Parathyroid adenoma (tissue), 2 donors: ENCODE data around the gene DDIT4.
"Not testable (repeated sequence)": the region's sequence is repeated elsewhere in the genome, so short reads cannot be mapped to it uniquely, and the experiment has no call there.

ENCODE experiments used
- H2AFZ ChIP-seq: fragments of 300-600 bp; sonication (generic); one replicate; pipeline ENCODE4 v1.7.0; 2017; ENCODE audit warnings: antibody characterized with exemption, mild to moderate bottlenecking
- H3K27ac ChIP-seq: fragments of 300-600 bp; sonication (generic); one replicate; pipeline ENCODE4 v1.7.0; 2017
- H3K27me3 ChIP-seq: fragments of 300-600 bp; sonication (generic); one replicate; pipeline ENCODE4 v1.7.0; 2017; ENCODE audit warnings: low read length; ENCODE audit not compliant: control insufficient read depth, insufficient read depth
- H3K36me3 ChIP-seq: fragments of 300-600 bp; sonication (generic); one replicate; pipeline ENCODE4 v1.7.0; 2017; ENCODE audit warnings: low read length; ENCODE audit not compliant: control insufficient read depth, insufficient read depth
- H3K4me1 ChIP-seq: fragments of 300-600 bp; sonication (generic); one replicate; pipeline ENCODE4 v1.7.0; 2017; ENCODE audit warnings: control low read depth
- H3K4me2 ChIP-seq: fragments of 300-600 bp; sonication (generic); one replicate; pipeline ENCODE4 v1.7.0; 2017; ENCODE audit warnings: low read length
- H3K4me3 ChIP-seq: fragments of 300-600 bp; sonication (generic); one replicate; pipeline ENCODE4 v1.7.0; 2017; ENCODE audit warnings: low read depth, low read length
- H3K79me2 ChIP-seq: fragments of 300-600 bp; sonication (generic); one replicate; pipeline ENCODE4 v1.7.0; 2017; ENCODE audit warnings: control low read depth
- H3K9ac ChIP-seq: fragments of 300-600 bp; sonication (generic); one replicate; pipeline ENCODE4 v1.7.0; 2017; ENCODE audit warnings: mild to moderate bottlenecking
- H3K9me3 ChIP-seq: fragments of 300-600 bp; sonication (generic); one replicate; pipeline ENCODE4 v1.7.0; 2017; ENCODE audit warnings: low read length; ENCODE audit not compliant: control insufficient read depth
- TF ChIP-seq, protein P1 (sequence below): fragments of 300-600 bp; sonication (generic); IDR thresholded peaks from one replicate; pipeline ENCODE4 v1.7.0; 2017; ENCODE audit warnings: antibody characterized with exemption, mild to moderate bottlenecking
- donor health status: primary hyperparathyroidism.

The DDIT4 gene, protein sequence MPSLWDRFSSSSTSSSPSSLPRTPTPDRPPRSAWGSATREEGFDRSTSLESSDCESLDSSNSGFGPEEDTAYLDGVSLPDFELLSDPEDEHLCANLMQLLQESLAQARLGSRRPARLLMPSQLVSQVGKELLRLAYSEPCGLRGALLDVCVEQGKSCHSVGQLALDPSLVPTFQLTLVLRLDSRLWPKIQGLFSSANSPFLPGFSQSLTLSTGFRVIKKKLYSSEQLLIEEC

DNA sequence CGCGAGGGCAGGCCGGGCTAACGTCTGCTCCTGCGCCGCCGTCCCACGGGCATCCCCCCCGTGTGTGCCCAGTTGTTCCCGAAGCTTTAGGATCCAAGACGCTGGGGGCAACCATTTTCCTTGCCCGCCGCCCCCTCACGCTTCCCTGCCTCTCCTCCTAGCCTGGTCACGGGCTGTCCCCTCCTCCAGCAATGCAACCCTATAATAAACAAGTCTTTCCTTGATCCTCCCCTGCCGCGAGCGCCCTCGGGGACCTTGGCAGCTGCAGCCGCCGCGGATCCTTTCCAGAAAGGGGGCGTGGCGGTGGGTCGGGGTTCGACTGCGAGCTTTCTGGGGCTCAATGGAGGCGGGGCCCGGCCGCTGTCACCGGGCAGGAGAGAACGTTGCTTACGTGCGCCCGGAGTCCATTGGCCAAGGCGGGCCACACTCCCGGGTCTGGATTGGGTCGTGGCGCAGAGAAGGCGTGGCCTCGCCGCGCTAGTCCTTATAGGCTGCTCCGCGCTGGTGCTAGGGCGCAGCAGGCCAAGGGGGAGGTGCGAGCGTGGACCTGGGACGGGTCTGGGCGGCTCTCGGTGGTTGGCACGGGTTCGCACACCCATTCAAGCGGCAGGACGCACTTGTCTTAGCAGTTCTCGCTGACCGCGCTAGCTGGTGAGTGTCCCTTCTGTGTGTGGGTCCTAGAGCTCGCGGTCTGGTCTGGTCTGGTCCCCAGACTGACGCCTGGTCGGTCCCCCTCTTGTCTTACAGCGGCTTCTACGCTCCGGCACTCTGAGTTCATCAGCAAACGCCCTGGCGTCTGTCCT lies at the start of gene DDIT4:
TSS of gene DDIT4 (plus strand) at position 515 of the 803 bp plus-strand sequence. CDS start 293 bp downstream, outside the sequence.
- TF ChIP-seq, protein P1, sequence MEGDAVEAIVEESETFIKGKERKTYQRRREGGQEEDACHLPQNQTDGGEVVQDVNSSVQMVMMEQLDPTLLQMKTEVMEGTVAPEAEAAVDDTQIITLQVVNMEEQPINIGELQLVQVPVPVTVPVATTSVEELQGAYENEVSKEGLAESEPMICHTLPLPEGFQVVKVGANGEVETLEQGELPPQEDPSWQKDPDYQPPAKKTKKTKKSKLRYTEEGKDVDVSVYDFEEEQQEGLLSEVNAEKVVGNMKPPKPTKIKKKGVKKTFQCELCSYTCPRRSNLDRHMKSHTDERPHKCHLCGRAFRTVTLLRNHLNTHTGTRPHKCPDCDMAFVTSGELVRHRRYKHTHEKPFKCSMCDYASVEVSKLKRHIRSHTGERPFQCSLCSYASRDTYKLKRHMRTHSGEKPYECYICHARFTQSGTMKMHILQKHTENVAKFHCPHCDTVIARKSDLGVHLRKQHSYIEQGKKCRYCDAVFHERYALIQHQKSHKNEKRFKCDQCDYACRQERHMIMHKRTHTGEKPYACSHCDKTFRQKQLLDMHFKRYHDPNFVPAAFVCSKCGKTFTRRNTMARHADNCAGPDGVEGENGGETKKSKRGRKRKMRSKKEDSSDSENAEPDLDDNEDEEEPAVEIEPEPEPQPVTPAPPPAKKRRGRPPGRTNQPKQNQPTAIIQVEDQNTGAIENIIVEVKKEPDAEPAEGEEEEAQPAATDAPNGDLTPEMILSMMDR, result no peak
- H2AFZ ChIP-seq, result peak within 1 kb of the TSS; percentile 77
- peak within 1 kb of the TSS; percentile 79 for H3K4me3 ChIP-seq
- H3K27me3 ChIP-seq, result no peaks in the 10 kb centered on the region
- H3K36me3 ChIP-seq, result no peaks in the 10 kb centered on the region
- H3K27ac ChIP-seq, result peak within 1 kb of the TSS; percentile 99
- peaks cover 21% of the 10 kb centered on the region for H3K4me1 ChIP-seq
- H3K9ac ChIP-seq, result peak within 1 kb of the TSS; percentile 84
- peak within 1 kb of the TSS; percentile 98 for H3K4me2 ChIP-seq
- H3K79me2 ChIP-seq, result peaks cover 8% of the 10 kb centered on the region
- H3K9me3 ChIP-seq, result no peaks in the 10 kb centered on the region

DNA sequence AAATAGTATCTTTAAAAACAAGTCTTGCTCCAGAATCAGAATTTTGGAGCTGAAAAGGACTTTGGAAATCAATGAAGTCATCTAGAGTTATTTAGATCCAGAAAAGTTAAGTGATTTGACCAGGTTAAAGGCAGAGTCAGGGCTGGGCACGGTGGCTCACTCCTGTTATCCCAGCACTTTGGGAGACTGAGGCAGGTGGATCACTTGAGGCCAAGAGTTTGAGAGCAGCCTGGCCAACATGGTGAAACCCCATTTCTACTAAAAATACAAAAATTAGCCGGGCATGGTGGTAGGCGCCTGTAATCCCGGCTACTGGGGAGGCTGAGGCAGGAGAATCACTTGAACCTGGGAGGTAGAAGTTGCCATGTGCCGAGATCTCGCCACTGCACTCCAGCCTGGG lies 49.5 kb upstream of the DDIT4 start:
- not testable (repeated sequence) for H3K4me2 ChIP-seq, H3K27me3 ChIP-seq, H3K36me3 ChIP-seq, H3K9me3 ChIP-seq, H3K9ac ChIP-seq, H3K4me3 ChIP-seq, H2AFZ ChIP-seq
- Histone ChIP-seq H3K27ac (peak overlapping the region; percentile 67), H3K79me2 (peaks cover 27% of the 10 kb centered on the region), H3K4me1 (peaks cover 25% of the 10 kb centered on the region)

DNA sequence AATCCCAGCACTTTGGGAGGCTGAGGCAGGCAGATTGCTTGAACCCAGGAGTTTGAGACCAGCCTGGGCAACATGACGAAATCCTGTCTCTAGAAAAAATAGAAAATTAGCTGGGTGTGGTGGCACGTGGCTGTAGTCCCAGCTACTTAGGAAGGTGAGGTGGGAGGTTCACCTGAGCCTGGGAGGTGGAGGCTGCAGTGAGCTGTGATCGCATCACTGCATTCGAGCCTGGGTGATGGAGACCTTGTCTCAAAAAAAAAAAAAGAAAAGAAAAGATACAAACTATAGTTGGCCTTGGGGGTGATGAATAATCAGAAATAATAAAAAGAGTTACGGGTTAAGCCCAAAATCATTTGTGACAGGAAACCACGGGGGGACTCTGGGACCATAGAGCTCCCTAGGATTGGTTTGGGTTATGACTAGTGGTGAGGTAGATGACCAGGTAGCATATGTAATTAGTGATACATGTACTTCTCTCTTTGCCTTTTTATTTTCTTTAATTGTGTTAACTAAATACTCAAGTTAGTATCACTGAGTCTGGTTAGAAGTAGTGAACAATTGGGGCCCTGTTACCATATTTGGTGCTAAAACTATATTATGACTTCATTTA lies 47.2 kb upstream of the DDIT4 start:
- H3K4me2 ChIP-seq, result no peak overlapping the region
- no peaks in the 10 kb centered on the region for H3K27me3 ChIP-seq
- no peak overlapping the region for H3K4me3 ChIP-seq
- H3K9ac ChIP-seq, result no peak overlapping the region
- peaks cover 37% of the 10 kb centered on the region for H3K4me1 ChIP-seq
- H3K9me3 ChIP-seq, result no peaks in the 10 kb centered on the region
- H3K27ac ChIP-seq, result no peak overlapping the region
- H3K36me3 ChIP-seq, result no peaks in the 10 kb centered on the region
- H2AFZ ChIP-seq, result no peak overlapping the region
- H3K79me2 ChIP-seq, result peaks cover 31% of the 10 kb centered on the region
- TF ChIP-seq, protein P1, result no peak

DNA sequence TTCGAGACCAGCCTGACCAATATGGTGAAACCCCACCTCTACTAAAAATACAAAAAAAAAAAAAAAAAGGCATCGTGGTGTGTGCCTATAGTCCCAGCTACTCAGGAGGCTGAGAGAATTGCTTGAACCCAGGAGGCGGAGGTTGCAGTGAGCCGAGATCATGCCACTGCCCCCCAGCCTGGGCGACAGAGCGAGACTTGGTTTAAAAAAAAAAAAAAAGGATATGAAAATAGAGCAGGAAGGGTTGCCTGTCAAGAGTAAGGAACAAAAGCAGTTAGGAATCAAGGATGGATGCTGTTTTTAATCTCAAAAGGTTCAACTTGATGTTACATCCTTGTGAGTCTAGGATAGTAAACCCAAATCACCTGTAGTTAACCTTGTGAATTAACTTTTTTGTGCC lies 45.9 kb upstream of the DDIT4 start:
- no peak overlapping the region for H3K4me2 ChIP-seq
- no peak overlapping the region for H3K4me3 ChIP-seq
- TF ChIP-seq, protein P1, result no peak
- peaks cover 31% of the 10 kb centered on the region for H3K79me2 ChIP-seq
- no peaks in the 10 kb centered on the region for H3K27me3 ChIP-seq
- H3K9ac ChIP-seq, result no peak overlapping the region
- H3K36me3 ChIP-seq, result no peaks in the 10 kb centered on the region
- H3K9me3 ChIP-seq, result no peaks in the 10 kb centered on the region
- no peak overlapping the region for H3K27ac ChIP-seq
- no peak overlapping the region for H2AFZ ChIP-seq
- H3K4me1 ChIP-seq, result peaks cover 37% of the 10 kb centered on the region

DNA sequence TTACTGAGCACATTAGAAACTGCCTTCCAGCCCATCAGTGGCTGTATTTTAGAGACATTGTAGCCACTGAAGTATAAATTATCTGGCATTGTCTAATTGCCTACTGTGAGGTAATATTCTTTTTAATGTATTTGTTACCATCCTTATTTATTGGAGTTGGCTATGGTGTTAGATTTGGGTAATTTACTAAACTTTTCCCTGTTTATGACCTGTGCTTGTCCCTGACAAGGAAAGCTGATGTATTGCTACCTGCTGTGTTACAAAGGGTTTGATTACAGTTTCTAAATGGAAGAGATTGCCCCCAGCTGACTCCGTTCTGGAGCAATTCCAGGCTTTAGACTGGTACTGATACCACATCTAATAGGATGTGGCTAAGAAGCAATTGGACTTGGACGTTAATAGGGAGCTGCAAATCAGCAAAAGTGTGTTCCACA lies 45.4 kb upstream of the DDIT4 start:
- Histone ChIP-seq H3K79me2 (peaks cover 31% of the 10 kb centered on the region), H3K4me2 (no peak overlapping the region), H2AFZ (no peak overlapping the region), H3K9ac (no peak overlapping the region), H3K9me3 (no peaks in the 10 kb centered on the region), H3K36me3 (no peaks in the 10 kb centered on the region), H3K27me3 (no peaks in the 10 kb centered on the region), H3K4me1 (peaks cover 37% of the 10 kb centered on the region), H3K27ac (no peak overlapping the region), H3K4me3 (no peak overlapping the region)
- TF ChIP-seq, protein P1, result no peak
